ENCODE measurements around the gene ATP13A2.

Gene ATP13A2

DNA sequence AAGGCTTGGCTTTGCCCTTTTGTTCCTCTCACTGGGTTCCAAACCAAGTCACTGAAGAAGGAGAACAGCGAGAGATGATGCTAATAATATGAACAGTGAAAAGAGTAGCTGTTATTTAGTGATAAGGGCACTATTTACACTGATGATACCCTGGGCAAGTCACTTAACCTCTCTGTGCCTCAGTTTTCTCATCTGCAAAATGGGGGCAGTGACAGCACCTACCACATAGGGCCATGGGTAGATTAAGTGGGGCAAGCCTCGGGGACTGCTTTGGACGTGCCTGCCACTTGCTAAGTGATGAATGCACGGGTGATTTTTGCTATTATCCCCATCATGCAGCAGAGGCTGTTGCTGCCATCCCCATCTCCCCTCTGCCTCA is 9.2 kb downstream of the ATP13A2 start:
- no peak for DNase-seq

- no peak for DNase-seq
These were observed 9.8 kb downstream of the ATP13A2 start for GRCh38 chr1:17001760-17002523.

GRCh38 chr1:16999863-17000262 is 11.9 kb downstream of the ATP13A2 start:
- DNase-seq: no peak

DNA sequence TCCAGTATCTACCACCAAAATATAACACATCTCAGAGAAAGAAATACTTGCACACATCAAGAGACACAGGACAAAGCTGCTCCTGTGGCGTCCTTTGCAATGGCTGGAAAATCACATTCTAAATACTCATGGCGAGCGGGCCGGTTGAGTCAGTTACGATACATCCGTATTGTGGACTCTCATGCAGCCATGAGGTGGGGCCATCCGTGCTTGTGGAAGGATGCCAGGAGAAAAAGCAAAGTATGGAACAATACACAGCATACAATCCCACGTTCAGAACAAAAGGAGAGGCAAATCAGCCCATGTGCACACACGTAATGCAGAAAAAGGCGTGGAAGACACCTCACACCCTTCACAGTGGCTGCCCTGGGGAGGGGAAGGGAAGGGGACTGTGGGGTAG is 13.1 kb downstream of the ATP13A2 start:
- DNase-seq: no peak

- DNase-seq: no peak
These were observed 14.9 kb downstream of the ATP13A2 start for GRCh38 chr1:16996845-16997244.

DNA sequence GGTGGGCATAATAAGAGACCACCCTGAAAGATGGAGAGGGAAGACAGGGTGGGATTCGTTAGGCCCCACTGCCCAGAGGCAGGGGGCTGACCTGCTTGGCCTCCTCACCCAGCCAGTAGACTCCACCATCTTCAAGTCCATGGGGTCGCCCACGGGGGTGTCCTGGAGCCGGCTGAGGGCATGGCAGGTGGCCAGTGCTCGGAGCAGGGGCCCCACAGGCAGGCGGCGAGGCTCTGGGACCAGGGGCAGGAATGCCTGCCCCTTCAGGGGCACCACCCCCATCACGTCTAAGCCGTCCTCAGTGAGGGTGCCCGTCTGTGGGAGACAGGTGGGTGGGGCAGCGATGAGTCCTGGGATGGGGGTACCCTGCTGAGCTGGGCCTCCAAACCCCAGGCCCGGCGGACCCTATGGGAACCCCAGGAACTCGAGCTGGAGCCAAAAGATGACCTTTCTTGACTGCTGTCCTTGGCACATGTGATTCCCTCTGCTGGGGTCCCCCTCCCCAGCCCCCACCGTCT is 18.1 kb downstream of the ATP13A2 start:
- DNase-seq: no peak

DNA sequence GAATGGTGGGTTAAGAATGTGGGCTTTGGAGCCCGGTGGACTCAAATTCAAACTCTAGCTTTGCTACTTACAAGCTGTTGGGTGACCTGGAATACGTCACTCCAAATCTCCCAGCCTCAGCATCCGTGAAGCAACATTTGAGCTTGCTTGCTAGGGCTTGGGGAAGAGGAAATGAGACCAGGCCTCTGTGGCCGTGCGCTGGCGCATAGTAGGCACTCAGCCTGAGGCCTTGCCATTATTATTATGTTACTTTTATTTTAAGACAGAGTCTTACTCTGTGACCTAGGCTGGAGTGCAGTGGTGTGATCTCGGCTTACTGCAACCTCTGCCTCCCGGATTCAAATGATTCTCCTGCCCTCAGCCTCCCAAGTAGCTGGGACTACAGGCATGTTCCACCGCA is 19.1 kb downstream of the ATP13A2 start:
- no peak for DNase-seq

GRCh38 chr1:16992102-16992501 is 19.6 kb downstream of the ATP13A2 start:
- no peak for DNase-seq

GRCh38 chr1:16991571-16991970 is 20.2 kb downstream of the ATP13A2 start:
- no peak for DNase-seq

GRCh38 chr1:16989676-16990391 is 21.9 kb downstream of the ATP13A2 start:
- no peak for DNase-seq

DNA sequence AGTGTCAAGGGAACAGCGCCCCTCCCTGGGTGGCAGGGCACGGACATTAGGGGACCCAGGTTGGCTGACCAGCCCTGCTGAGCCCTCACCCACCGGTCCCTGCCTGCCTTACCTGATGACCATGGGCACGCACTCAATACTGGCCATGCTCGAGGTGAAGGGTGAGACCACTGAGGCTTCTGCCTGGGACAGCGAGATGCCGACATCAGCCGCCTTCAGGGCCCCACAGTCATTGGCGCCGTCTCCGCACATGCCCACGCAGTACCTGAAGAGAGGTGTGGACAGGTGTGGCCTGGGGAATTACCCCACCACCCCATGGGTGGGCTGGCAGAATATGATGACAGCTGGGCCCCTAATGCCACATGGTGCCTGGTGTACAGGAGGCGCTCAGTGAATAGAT is 23.5 kb downstream of the ATP13A2 start:
- no peak for DNase-seq

GRCh38 chr1:16986962-16987361 is 24.8 kb downstream of the ATP13A2 start:
- no peak for DNase-seq

- no peak for DNase-seq
These were observed 25.2 kb downstream of the ATP13A2 start for GRCh38 chr1:16986560-16986959.

DNA sequence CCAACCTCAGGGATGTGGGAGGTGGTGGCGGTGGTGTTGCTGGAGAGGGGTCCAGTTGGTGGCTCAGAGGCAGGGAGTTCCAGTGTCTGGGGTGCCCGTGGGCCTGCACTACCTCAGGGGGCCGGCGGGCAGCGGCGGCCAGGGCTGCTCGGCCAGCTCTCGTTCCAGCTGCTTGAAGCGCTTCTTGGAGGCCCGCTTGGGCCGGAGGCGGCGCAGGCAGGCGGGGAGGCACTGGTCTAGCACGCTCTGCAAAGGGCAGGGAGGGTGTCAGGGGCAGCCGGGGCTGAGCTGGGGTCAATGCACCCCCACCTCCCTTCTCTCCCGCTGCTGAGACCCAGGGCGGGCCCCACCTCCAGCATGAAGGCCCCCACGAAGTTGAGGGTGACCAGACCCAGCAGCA is 25.6 kb downstream of the ATP13A2 start:
- DNase-seq: no peak

GRCh38 chr1:16984717-16985116 is 27.0 kb downstream of the ATP13A2 start:
- DNase-seq: no peak

- no peak for DNase-seq
These were observed 28.1 kb downstream of the ATP13A2 start for GRCh38 chr1:16983649-16984048.

DNA sequence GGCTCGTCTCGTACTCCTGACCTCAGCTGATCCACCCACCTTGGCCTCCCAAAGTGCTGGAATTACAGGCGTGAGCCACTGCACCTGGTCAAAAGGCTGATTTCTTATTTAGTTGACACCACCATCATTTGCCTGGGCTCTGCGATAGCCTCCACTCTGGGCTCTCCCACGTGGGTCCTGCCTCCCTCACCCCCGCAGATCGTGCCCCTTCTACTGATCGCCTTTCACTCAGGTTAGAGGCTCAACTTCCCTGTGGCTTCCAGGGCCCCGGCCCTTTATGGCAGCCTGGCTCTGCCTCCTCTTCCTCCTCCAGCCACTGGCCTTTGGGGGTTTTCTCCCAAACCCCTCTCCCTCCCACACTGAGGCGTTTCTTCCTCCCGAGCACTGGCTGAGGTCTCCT is 28.8 kb downstream of the ATP13A2 start:
- no peak for DNase-seq

GRCh38 chr1:16981269-16981849 is 30.4 kb downstream of the ATP13A2 start:
- DNase-seq: no peak

DNA sequence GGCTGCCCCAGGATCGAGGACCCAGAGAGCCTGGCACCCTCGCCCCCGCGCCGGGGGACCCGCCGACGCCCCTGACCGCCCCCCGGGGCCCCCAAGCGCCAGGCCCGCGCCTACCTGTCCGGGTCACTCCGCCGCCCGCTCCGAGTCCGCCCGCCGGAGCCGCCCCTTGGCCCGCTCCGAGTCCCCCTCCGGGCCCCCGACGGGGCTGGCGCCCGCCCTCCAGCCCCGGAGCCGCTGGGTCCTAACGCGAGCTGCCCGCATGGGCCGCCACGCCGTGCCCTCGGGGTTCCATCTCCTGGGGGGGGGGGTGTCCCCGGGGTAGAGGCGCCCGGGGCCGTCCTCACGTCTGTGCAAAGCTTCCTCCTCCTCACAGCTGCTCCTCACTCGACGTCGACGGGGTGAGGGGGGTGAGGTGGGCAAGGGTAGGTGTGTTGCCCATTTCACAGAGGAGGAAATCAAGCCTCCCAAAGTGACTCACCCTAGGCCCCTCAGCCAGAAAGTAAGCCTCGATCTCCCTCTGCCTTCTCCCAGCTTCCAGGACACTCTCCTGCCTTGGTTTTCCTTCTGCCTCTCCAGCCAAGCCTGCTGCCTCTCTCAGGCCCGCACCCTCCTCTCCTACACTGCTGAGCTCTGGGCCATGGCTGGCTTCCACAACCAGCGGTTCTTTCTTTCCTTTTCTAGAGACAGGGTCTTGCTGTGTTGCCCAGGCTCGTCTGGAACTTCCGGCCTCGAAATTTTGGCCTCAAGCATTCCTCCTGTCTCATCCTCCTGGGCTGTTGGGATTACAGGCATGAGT is 31.1 kb downstream of the ATP13A2 start, which contains the start of gene MFAP2:
Gene MFAP2, minus strand, starts transcription at position 148 of the 796 bp plus-strand sequence. CDS start 2,347 bp downstream, outside the sequence.
- DNase-seq: no peak

DNA sequence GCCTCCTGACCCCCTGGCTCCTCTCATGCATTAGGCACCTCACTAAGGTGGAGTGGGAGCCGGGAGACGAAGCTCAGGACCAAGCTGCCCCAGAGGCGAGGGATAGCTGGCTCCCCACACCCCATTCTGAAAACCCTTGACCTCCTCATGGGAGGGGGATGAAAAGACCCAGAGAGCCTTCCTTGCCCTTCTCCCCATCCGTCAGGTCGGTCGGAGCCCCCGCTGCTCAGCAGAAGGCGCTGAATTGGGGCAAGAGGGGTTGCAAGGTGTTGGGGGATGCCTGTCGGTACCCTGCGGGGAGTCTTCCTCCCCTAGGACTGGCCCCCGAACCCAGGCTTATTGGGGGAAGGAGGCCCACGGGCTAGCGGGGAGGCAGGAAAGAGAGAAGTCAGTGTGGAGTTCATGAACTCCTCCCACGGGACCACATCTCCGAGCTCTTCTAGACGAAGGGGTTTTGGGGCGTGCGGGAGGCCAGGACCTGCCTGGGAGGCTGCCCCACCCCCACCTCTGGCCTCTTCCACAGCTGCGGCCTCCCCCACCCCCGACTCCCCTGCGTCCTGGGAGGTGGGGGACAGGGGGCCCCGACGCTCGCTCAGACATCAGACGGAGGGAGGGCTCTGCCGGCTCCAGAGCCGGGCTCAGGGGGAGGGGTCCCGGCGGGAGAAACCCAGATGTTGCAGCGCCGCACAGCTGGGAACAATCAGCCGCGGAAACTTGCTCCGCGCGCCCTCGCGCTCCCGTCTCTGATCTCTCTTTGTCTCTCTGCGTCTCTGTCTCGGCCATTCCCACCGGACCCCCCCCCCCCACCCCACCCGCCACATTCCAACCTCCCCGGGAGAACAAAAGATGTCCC is 32.0 kb downstream of the ATP13A2 start:
- no peak for DNase-seq

- no peak for DNase-seq
These were observed 32.9 kb downstream of the ATP13A2 start for GRCh38 chr1:16978567-16979474.
